Astrocyte of the spinal cord (primary cell): ENCODE data around the gene CXCL8.

Experiments used
- DNase-seq: peaks from one replicate; pipeline ENCODE4 v3.0.0; 2011; ENCODE audit warnings: low read depth, low spot score
- H3K4me3 ChIP-seq: 2 replicates; pipeline ENCODE4 v1.5.1; 2011; ENCODE audit warnings: low read depth, mild to moderate bottlenecking, low read length, moderate library complexity
- in situ Hi-C: cut with HindIII; loops from 2 replicates; pipeline ENCODE4 v1.10.0; 2017; ENCODE audit warnings: low sequenced_read_pairs
- TF ChIP-seq, protein P1 (sequence below): IDR thresholded peaks from 2 replicates; pipeline ENCODE4 v1.5.1; 2012; ENCODE audit warnings: low read depth, mild to moderate bottlenecking, low read length, inconsistent platforms

The CXCL8 gene

DNA sequence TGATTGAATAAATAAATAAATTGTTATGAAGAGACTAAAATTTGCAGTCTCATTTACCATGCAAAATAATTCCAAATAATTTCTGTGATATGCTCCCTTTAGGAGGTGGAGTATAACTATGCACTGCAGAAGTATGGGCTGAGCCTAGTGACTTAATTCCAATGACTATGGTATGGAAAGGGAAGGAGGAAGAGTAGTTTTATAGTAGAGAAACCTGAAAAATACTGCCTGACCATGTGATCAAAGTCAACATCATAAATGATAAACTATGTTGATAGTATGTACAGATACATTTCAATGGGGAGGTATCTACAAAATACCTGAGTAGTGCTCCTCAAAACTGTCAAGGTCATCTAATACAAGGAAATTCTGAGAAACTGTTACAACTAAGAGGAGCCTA, 14.6 kb downstream of the CXCL8 start:
- TF ChIP-seq, protein P1, sequence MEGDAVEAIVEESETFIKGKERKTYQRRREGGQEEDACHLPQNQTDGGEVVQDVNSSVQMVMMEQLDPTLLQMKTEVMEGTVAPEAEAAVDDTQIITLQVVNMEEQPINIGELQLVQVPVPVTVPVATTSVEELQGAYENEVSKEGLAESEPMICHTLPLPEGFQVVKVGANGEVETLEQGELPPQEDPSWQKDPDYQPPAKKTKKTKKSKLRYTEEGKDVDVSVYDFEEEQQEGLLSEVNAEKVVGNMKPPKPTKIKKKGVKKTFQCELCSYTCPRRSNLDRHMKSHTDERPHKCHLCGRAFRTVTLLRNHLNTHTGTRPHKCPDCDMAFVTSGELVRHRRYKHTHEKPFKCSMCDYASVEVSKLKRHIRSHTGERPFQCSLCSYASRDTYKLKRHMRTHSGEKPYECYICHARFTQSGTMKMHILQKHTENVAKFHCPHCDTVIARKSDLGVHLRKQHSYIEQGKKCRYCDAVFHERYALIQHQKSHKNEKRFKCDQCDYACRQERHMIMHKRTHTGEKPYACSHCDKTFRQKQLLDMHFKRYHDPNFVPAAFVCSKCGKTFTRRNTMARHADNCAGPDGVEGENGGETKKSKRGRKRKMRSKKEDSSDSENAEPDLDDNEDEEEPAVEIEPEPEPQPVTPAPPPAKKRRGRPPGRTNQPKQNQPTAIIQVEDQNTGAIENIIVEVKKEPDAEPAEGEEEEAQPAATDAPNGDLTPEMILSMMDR = no peak
- in situ Hi-C loops = no loop called here
- no peak overlapping the region for H3K4me3 ChIP-seq
- DNase-seq = no peak

DNA sequence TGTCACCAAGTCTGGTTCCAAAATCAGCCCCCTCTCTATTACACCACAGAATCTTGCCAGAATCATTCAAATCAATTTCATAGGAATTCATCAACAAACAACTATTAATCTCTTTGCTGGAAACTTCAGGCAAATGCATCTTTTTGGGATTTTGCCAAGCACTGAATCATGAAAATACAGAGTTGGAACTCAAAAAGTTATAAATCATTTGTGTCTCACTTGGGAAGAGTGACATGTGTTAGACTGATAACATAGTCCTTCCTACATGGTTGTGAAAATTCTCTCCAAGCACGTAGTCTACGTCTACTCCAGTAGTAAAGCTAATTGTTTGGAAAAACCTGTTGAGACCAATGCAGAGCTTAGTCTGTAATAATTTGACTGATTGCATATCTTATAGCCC, 19.0 kb downstream of the CXCL8 start:
- H3K4me3 ChIP-seq = no peak overlapping the region
- TF ChIP-seq, protein P1 = no peak
- in situ Hi-C loops = no loop called here
- no peak for DNase-seq

DNA sequence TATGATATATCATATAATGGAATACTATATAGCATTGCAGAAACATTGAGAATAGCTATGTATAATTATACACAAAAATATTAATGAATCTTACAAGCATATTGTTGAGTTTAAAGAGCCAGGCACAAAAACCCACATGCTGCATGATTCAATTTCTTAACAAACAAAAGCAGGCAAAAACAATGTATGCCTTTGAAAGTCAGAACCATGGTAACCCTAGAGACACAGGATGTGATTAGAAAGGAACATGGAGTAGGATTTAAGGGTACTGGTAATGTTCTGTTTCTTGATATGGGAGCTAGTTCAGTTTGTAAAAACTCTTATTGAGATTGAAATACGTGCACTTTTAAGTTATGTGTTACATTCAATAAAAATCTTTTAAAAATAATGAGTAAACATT, 21.5 kb downstream of the CXCL8 start:
- no peak overlapping the region for H3K4me3 ChIP-seq
- TF ChIP-seq, protein P1 = no peak
- in situ Hi-C loops = no loop called here
- no peak for DNase-seq

GRCh38 chr4:73762409-73762808, 22.0 kb downstream of the CXCL8 start:
- in situ Hi-C loops = no loop called here
- H3K4me3 ChIP-seq = no peak overlapping the region
- TF ChIP-seq, protein P1 = no peak
- DNase-seq = no peak

- H3K4me3 ChIP-seq = no peak overlapping the region
- in situ Hi-C loops = no loop called here
- TF ChIP-seq, protein P1 = no peak
- DNase-seq = no peak
These were observed 23.5 kb downstream of the CXCL8 start for GRCh38 chr4:73763877-73764276.

- TF ChIP-seq, protein P1 = no peak
- peak; percentile 30 for DNase-seq
- H3K4me3 ChIP-seq = no peak overlapping the region
- in situ Hi-C loops = no loop called here
These were observed 24.1 kb downstream of the CXCL8 start for GRCh38 chr4:73764513-73764912.

- DNase-seq = no peak
- in situ Hi-C loops = no loop called here
- no peak overlapping the region for H3K4me3 ChIP-seq
- TF ChIP-seq, protein P1 = no peak
These were observed 24.9 kb downstream of the CXCL8 start for GRCh38 chr4:73765296-73765695.
